NCI-H146 treated with DMSO at 0.1 percent for 48 hours (cell line): ENCODE measurements around the gene TBC1D4.

Source experiments
- DNase-seq: peaks from one replicate; lab custom pipeline; 2025; ENCODE audit not compliant: unreplicated experiment; lab: John Stamatoyannopoulos, UW

TBC1D4 gene

DNA sequence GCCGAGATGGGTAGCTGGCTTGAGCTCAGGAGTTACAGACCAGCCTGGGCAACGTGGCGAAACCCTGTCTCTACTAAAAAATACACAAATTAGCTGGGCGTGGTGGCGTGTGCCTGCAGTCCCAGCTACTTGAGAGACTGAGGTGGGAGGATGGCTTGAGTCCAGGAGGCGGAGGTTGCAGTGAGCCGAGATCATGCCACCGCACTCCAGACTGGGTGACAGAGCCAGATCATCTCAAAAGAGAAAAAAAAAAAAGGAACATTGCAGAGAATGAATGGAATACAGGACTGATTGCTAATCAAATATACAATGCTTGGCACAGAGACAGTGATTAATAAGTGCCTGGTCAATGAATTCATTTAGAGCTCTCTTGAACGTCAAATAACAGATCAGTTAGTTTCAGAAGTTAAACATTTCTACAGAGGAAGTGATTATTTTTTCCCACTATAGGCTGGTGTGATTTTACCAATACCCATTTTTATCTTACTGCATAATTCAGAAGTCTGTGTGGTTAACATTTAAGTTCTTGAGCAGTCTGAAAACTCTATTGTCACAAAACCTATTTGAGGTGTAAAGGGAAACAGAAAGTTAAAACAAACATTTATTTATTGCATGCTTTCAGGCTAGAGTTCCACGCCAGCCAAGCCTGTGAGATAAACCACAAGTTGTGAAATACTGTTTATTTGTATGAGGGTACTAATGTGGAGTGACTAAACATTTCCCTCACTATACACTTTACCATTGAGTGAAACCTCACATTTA is 7.7 kb upstream of the TBC1D4 start:
- no peak for DNase-seq

DNA sequence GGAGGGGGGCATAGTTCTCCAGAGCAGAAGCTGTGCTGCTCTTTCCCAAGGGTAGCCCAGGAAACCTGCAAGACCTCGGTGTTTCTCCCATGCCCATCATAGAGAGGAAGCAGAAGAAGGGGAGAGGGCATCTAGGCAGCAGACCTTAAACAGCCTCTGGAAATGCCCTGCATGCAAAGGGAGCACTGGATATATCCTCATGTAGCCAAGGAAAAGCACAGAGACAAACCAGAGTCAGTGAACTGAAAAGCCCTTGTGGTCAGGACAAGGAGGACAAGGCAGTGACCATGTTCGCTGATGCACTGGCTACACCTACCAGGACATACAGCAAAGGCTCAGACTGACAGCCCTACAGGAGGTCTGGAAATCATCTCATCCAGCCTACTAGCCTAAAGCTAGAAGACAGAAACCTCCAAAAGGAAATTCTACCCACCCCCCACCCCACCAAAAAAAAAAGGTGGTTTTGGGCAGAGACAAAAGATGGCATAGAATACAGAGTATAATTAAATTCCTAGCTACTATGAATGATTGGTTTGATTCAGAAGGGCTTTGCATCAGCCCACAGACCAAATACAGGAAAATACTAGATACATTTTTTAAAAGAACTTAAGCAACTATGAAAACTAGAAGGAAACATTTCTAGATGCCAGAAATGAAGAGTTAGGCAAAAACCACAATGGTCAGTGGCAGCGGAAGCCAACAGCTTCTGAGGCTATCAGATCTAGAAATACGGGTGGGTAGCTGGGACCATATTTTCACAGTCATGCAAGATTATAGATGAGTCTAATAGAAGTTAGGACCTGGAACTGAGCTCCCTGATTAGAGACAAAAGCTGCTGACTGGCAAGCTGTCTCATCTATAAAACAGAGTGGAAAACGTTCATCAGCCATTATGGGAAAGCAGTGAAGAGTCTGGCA is 4.4 kb upstream of the TBC1D4 start:
- DNase-seq, result no peak

DNA sequence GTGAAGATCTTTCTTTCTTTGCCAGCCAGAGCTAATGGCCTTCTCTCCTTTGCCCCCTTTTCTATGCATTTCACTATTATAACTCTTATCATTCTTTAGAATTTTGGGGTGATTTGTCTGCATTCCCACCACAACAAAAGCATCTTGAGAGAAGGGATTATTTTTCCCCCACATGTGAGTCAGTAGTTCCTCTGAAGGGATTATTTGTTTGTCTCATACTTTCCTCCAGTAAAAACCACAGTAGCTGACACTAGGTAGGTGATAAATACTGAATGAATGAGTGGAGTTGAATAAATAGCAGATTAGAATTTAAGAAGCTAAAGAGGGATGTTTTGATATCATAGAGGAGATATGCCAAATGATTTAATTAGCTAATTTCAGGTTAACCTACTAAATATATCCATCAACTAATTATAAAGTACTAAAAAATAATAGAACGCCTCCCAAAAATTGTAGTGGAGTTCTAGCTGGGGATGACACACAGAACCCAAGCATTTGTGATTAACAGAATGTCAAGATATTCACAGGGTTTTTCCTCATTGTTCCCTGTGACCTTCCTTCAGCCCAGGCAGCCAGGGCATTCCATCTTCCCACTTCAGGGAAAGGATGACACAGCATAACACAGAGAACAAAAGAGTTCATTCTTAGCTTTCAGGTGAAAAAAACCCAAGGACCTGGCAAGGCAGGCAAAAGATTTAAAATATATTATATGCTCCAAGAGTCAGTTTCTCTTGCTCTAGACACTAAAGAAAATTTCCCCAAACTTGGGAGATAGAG is 3.5 kb upstream of the TBC1D4 start:
- no peak for DNase-seq

DNA sequence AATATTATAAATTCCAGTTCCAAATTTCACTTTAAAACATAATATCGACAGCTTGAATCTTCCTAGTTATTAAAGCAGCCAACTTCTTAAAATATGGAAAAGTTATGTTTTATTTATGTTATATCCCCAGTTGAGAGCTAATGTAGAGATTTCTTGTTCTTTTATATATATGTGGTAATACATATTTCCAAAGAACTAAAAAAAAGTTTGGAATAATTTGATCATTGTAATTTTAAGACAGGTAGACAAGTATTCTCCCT is 781 bp upstream of the TBC1D4 start:
- no peak for DNase-seq

DNA sequence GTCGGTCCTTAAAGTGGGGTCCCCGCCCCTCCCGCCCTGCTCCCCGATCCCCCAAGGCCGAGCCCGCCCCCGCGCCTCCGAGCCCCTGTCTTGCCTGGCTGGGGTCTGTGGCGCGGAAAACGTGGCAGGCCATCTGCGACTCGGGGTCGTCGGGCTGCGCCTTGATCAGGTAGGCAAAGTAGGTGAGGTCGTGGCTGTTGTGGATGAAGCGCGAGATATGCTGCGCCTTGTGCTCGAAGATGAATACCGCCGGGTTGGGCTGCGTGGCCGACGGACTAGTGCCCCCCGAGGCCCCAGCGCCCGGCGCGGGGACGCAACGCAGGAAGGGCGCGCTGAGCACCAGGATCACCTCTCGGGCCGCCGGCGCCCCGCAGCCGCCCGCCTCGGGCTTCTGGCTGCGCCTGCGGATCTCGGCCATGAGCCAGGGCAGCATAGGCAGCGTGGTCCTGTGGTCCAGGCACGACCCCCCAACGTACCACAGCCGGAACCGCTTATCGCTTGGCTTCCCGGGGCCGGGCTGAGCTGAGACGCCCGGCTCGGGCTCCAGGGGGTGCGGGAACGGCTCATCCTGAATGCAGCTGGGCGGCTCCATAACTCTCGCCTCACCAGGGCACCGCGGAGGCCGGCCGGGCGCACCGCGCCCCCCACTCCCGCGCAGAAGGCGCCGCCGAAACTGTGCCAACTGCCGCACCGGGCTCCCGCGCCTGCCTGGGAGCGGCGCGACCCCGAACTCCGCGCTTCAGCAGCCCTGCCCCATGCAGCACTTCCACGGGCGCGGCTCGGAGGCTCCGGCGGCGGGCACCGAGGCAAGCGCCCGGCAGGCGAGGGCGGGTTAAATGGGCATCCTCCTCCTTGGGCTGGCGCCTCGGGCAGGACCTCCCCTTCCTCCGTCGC is 546 bp downstream of the TBC1D4 start:
- DNase-seq, result peak; percentile 52

DNA sequence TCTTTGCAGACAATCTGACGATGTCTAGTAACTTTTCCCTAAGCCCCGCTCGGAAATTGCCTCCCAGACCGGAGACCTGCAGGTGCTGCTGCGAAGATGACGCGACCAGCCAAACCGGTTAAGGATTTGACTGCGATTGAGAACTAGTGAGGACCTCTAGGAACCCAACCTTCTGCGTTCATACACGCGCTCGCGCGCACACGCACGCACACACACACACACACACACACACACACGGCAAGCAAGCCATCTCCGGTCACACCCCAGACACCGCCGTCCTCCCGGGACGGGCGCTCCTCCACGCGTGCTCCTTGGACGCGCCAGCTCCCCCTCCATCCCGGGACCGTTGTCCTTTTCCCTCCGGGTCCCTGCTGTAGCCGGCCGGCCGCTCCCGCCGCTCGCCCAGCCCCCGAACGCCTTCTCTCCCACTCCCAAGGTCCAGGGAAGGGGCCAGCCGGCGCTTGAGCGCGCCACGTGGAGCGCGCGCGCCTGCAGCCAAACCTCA is 1.2 kb downstream of the TBC1D4 start:
- peak; percentile 72 for DNase-seq

DNA sequence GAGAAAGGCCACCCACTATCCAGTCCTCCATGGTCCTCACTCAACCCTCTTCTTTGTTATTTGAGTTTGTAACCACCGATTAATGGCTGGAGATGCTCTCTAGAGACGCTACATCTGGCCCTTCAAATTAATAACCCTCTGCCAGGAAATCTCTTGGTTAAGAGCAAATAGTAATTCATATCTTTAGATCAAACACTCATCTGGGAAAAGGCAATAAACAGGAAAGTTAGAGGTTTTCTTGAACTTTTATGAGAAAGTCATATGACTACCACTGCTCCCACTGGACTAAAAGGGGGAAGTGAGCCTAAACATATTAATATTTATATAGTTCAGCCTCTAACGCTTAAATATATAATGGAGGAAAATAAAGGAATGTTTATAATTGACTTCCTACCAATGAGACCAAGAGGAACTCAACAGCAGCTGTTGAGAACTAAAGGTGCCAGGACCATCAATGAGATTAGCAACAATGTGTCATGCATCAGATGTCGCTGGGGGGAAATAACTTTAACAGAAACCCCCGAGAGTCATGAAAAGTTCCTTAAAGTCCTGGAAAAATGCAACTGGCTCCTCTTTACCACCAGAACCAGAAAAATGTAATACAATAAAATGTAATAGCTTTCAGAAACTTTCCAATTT is 2.7 kb downstream of the TBC1D4 start:
- no peak for DNase-seq

DNA sequence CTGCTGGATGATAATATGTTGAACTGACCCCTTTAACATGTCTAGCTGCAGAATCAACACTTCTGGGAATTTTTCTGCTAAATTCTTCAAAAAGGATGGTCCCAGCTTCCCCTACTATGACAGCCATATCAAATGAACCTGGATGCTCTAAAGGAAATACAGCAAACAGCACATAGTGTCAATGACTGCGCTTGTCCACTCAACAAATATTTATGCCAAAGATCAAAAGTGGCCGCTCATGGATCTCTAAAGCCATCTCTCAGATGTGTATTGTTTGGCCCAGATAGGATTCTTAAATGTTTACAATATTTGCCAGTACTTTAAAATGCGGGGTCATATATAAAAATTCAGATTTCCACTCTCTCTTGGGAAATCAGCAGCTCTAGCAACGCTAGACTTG is 3.3 kb downstream of the TBC1D4 start:
- DNase-seq, result no peak

DNA sequence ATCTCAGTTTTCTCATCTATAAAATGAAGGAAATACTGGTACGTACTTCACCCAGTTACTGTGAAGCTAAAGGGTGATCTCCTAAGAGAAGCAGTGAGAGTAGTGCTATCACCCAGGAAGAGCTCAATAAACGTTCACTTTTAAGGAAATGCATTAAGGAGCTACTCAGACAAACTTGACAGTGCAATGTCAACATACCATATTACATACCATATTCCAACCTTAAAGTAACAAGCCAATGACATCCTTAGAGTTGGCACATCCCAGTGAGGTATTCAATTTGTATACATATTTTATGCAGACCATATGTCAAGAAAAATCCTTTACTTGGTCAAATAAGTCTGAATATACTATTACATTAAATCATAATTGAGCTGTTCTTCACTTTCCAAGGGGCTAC is 7.0 kb downstream of the TBC1D4 start:
- DNase-seq, result no peak

DNA sequence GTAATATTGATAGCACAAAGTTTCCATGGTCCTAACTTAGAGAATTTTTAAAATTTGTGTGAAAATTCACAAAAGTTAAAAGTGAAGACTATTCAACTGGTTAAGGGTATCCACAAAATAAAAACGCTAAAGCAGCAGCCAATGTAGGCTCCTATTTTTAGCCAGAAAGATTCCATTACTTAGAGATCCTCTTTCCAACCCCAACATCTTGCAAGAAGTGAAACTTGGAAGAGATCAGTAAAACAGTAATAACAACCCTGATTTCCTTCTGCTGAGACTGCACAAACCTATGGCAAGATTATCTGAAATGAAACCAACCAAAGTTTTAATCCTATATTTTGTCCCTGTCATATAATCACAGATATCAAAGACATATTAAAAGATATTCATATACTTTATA is 8.5 kb downstream of the TBC1D4 start:
- DNase-seq, result no peak

DNA sequence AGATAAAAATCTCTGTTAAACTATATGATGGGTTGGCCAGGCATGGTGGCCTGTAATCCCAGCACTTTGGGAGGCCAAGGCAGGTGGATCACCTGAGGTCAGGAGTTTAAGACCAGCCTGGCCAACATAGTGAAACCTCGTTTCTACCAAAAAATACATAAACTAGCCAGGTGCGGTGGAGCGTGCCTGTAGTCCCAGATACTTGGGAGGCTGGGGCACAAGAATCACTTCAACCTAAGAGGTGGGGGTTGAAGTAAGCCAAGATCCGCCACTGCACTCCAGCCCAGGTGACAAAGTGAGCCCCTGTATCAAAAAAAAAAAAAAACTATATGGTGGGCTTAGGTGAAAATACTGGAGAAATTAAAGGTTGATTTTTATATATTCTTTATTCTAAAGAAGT is 11.3 kb downstream of the TBC1D4 start:
- no peak for DNase-seq

DNA sequence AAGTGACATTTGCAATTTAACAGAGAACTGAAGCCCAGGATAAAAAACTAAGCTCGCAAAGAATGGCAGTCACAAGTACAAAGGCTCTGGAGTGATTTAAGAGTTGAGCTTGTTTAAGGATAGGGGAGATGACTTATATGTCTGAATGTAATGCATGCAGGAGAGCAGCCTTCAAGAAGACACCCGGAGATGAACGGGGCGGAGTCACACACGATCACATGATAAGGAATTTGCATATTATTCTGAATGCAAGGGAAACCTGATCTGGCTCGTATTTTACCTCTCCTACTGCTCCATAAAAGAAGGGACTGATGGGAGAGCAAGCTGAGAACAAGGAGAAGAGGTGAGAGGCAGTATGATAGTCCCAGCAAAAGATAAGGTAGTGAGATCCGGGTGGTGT is 12.9 kb downstream of the TBC1D4 start:
- DNase-seq, result no peak

DNA sequence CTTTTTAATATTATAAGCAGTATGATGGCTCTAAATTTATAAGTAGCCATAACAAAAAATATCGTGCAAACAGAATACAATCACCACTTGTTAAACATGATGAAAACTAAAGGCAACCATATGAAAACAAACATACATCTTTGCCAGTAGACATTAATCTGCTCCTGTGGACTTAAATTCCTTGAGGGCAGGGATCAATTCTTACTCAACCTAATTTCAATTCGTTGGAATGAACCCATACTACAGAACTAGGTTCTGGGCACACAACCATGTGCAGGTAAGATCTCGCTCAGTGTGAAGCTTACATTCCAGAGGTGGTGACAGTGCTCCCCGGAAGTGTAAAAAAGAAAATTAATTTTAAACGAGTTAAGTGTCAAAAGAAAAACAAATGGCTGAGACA is 13.4 kb downstream of the TBC1D4 start:
- no peak for DNase-seq

DNA sequence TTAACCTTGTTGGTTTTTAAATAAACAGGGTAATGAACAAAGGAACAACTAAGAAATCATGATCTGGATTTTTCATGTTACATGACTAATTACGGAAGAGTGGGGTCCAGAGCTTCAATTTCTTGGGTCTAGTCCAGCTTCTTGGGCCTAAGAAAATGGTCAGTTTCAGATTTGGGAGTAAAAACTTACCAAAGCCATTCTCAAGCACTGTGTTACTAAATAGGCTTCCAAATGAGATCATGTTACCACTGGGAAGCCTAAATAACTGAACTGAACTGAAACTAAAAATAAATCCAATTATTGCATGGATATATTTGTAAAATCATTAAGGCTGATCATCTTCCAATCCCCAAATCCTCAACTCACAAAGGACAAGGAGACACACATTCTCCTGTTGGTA is 13.9 kb downstream of the TBC1D4 start:
- no peak for DNase-seq

DNA sequence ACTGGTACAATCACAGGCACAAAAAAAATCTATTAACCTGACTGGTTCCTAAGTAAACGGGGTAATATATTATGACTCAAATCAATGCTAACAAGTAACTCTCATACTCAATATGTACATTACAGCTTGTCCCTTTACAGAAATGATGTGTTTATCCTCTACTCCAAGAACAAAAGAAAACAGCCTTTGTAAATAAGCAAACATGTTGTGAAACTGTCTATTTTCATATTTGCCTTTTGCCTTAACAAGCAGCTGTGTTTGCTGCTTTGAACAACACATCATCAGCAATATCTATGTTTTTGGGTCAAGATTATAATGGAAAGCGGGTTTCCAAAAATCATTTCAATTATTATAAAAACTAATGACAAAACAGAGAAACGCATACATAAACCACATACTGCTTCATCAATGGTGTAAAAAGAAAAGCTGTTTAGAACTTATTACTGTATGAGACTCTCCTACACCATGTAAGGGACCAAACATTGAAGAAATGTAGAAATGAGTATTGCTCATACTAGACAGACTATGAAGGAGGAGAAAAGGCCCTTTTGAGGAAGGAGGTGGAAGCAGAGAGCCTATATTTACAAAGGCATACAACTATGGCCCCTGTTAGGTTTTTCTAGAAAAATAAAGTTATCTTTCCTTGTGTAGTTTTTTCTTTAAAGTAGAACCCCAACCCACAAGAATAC is 14.8 kb downstream of the TBC1D4 start:
- no peak for DNase-seq

DNA sequence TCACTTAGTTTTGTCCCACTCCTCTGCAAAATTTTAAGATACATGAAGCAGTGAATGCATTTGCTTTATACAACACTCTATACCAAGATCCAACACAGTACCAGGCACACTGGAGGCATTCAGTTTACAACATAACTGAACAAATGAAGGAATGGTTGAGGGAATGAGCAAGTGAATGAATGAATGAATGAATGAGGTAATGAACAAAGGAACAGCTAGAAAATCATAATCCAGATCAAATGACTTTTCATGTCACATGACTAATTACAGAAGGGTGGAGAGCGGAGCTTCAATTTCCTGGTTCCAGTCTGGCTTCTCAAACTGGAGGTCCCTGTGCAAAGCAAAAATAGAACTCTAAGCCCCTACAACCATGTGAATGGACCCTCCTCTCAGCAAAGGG is 16.7 kb downstream of the TBC1D4 start:
- no peak for DNase-seq

DNA sequence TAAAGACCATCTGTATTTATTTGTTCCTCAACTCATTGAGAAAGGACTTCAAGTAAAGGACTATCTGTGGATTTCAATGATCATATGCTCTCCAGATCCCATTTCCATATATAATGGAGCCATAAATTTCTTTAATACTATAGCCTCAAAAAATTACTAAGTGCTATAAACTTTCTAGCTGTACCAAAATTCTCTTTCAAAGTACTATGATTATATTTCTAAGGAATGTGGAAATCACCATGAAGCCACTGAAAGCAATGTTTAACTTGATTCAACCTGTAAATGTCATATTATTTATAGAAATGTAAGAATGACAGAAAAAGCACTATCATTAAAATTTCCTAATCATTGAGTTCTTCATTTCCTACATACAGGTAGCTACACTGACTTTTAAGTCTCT is 20.7 kb downstream of the TBC1D4 start:
- no peak for DNase-seq

DNA sequence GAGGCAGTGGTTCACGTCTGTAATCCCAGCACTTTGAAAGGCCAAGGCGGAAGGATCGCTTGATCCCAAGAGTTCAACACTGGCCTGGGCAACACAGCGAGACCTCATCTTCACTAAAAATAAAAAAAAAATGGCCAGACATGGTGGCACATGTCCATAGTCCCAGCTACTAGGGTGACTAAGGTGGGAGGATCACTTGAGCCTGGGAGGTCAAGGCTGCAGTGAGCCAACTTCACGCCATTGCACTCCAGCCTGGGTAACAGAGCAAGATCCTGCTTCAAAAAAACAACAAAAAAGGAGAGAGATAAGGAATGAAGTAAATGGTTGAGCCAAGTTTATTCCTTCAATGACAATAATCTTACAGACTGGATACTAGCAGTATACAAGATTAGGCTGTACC is 21.3 kb downstream of the TBC1D4 start:
- no peak for DNase-seq

DNA sequence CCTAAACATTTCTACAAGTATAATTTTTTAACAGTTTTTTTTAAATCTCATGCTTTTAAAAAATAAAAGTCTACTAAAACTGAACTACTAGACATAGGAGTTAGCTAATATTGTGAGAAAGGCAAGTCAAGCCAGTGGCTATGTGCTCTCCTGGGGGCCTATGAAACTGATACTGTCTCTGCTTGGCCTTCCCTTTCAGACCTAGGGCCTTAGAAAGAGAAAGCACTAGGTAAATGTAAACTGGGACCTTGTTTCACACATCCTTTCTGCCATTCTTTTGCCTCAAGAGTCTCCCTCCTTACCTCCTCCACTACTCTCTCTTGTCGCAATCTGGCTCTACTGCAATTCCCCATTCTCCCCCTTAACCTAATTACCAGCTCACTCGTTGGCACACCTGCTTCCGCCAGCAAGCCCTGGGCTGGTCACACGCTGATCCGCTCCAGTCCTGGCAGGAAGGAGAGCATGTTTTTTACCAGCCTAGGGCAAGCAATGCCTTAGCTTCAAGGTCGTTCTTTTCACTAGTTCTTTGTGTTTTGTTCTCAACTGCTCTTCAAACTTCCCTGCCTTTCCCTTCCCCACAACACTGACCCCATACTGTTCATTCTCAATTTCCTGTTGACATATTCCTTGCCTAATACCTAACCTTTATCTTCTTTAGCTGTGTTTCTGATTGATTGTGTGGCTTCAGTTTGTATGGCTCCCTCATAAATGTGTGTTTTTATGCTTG is 23.1 kb downstream of the TBC1D4 start:
- peak; percentile 88 for DNase-seq
